GM23338 (cell line): ENCODE results near the gene CCL17. TPM values are rescaled to one million over a fixed set of nuclear protein-coding genes. Genes with fewer than 3 reads are reported as not detected.

Experiments used
- ATAC-seq: fragments of 200-7000 bp; cut with Tn5 transposase; 3 replicates; pipeline ENCODE4 v1.9.1; 2020
- DNase-seq: peaks from one replicate; pipeline ENCODE4 v3.0.0-alpha.2; 2015; ENCODE audit warnings: low spot score
- H2AFZ ChIP-seq: fragments of 200-600 bp; sonication (generic); 2 replicates; pipeline ENCODE4 v1.8.0; 2016; ENCODE audit warnings: antibody characterized with exemption, mild to moderate bottlenecking, moderate library complexity
- H3F3A ChIP-seq: fragments of 200-600 bp; sonication (generic); replicated peaks from 2 replicates; pipeline ENCODE4 v1.8.0; 2017; ENCODE audit warnings: antibody characterized with exemption, mixed run types, low read depth
- H3K27ac ChIP-seq: fragments of 200-600 bp; sonication (generic); 2 replicates; pipeline ENCODE4 v1.6.1; 2016; ENCODE audit warnings: low read depth
- H3K27me3 ChIP-seq: fragments of 200-600 bp; sonication (generic); 2 replicates; pipeline ENCODE4 v1.8.0; 2016; ENCODE audit warnings: mild to moderate bottlenecking, mixed run types, moderate library complexity; ENCODE audit not compliant: insufficient read depth
- H3K36me3 ChIP-seq: fragments of 200-600 bp; sonication (generic); 2 replicates; pipeline ENCODE4 v1.8.0; 2016; ENCODE audit warnings: mild to moderate bottlenecking; ENCODE audit not compliant: insufficient read depth
- H3K4me1 ChIP-seq: fragments of 200-600 bp; sonication (generic); 2 replicates; pipeline ENCODE4 v1.8.0; 2016; ENCODE audit warnings: mild to moderate bottlenecking, moderate library complexity; ENCODE audit not compliant: insufficient read depth
- H3K4me2 ChIP-seq: fragments of 200-600 bp; sonication (generic); 2 replicates; pipeline ENCODE4 v1.7.1; 2017; ENCODE audit warnings: mixed run types
- H3K4me3 ChIP-seq: fragments of 200-600 bp; sonication (generic); 2 replicates; pipeline ENCODE4 v1.6.1; 2016; ENCODE audit warnings: mixed run types
- H3K79me2 ChIP-seq: fragments of 200-600 bp; sonication (generic); replicated peaks from 2 replicates; pipeline ENCODE4 v1.8.0; 2017; ENCODE audit warnings: mild to moderate bottlenecking; ENCODE audit not compliant: insufficient read depth
- H3K9me2 ChIP-seq: fragments of 200-600 bp; sonication (generic); 2 replicates; pipeline ENCODE4 v1.8.0; 2017; ENCODE audit not compliant: insufficient read depth
- H4K20me1 ChIP-seq: fragments of 200-600 bp; sonication (generic); replicated peaks from 2 replicates; pipeline ENCODE4 v1.8.0; 2017; ENCODE audit warnings: mild to moderate bottlenecking; ENCODE audit not compliant: insufficient read depth
- H3K27ac Mint-ChIP-seq: 2 replicates; pipeline ENCODE4 v1.8.0; 2020; ENCODE audit warnings: inconsistent platforms, mild to moderate bottlenecking, moderate library complexity, mixed read lengths
- H3K27me3 Mint-ChIP-seq: 3 replicates; pipeline ENCODE4 v1.8.0; 2022; ENCODE audit warnings: low read depth, mild to moderate bottlenecking, moderate library complexity, mixed read lengths, inconsistent platforms; ENCODE audit not compliant: insufficient read depth, poor library complexity
- H3K36me3 Mint-ChIP-seq: 3 replicates; pipeline ENCODE4 v1.8.0; 2021; ENCODE audit warnings: low read depth, mild to moderate bottlenecking, inconsistent platforms, moderate library complexity, mixed read lengths
- H3K4me1 Mint-ChIP-seq: 3 replicates; pipeline ENCODE4 v1.8.0; 2020; ENCODE audit warnings: mild to moderate bottlenecking, inconsistent platforms, mixed read lengths
- H3K4me3 Mint-ChIP-seq: 3 replicates; pipeline ENCODE4 v1.8.0; 2021; ENCODE audit warnings: moderate library complexity, mild to moderate bottlenecking, inconsistent platforms, mixed read lengths
- H3K9me3 Mint-ChIP-seq: 3 replicates; pipeline ENCODE4 v1.8.0; 2020; ENCODE audit warnings: moderate library complexity, mild to moderate bottlenecking, inconsistent platforms, mixed read lengths
- CREB1 ChIP-seq: fragments of 250-450 bp; sonication (Bioruptor Pico); IDR thresholded peaks from 2 replicates; pipeline ENCODE4 v1.5.0; 2020; ENCODE audit warnings: low read depth, mild to moderate bottlenecking, moderate library complexity
- CTCF ChIP-seq, 2 experiments: fragments of 200-600 bp in 1 of 2; sonication (generic) in 1 of 2; conservative IDR thresholded peaks; 2 replicates each; pipeline versions ENCODE4 v1.5.1 to v1.6.1; 2016 to 2017; ENCODE audit warnings: antibody characterized with exemption in 2 of 2, low read depth in 2 of 2, mild to moderate bottlenecking in 2 of 2, moderate library complexity in 1 of 2
- EZH2 ChIP-seq: fragments of 200-600 bp; sonication (generic); IDR thresholded peaks from one replicate; pipeline ENCODE4 v1.8.0; 2017; ENCODE audit warnings: antibody characterized with exemption, mild to moderate bottlenecking, low read depth; ENCODE audit not compliant: unreplicated experiment
- EZH2phosphoT487 ChIP-seq: fragments of 200-600 bp; sonication (generic); IDR thresholded peaks from one replicate; pipeline ENCODE4 v1.8.1; 2018; ENCODE audit warnings: antibody characterized with exemption; ENCODE audit not compliant: unreplicated experiment
- JUNB ChIP-seq: IDR thresholded peaks from one replicate; pipeline ENCODE4 v1.6.1; 2016; ENCODE audit warnings: antibody characterized with exemption; ENCODE audit not compliant: unreplicated experiment
- NANOG ChIP-seq: IDR thresholded peaks from 2 replicates; pipeline ENCODE4 v1.6.1; 2016; ENCODE audit warnings: antibody characterized with exemption, borderline replicate concordance
- POLR2AphosphoS5 ChIP-seq: IDR thresholded peaks from 2 replicates; pipeline ENCODE4 v1.6.1; 2016; ENCODE audit warnings: antibody characterized with exemption, low read depth
- ZNF462 ChIP-seq: fragments of 250-450 bp; sonication (Bioruptor Pico); IDR thresholded peaks from 2 replicates; pipeline ENCODE4 v1.5.0; 2020; ENCODE audit warnings: mild to moderate bottlenecking, moderate library complexity
- polyA plus RNA-seq: library from polyadenylated mRNA; unstranded; fragments of >200 nt; fragmentation: Nextera tagmentation; extraction: Ambion mirVana; gene quantifications from 2 replicates; pipeline ENCODE4 v1.2.1, GENCODE V29; 2016
- total RNA-seq: library from RNA; depleted of rRNA; stranded (reverse); fragments of >200 nt; shearing (Covaris generic); gene quantifications from 2 replicates; pipeline ENCODE4 v1.2.3, GENCODE V29; 2014
- TF ChIP-seq, protein P1 (sequence below): IDR thresholded peaks from one replicate; pipeline ENCODE4 v1.6.1; 2018; ENCODE audit warnings: antibody characterized with exemption; ENCODE audit not compliant: unreplicated experiment

The CCL17 gene
- total and polyA plus RNA-seq, 2 experiments from 2014 or later: not detected

DNA sequence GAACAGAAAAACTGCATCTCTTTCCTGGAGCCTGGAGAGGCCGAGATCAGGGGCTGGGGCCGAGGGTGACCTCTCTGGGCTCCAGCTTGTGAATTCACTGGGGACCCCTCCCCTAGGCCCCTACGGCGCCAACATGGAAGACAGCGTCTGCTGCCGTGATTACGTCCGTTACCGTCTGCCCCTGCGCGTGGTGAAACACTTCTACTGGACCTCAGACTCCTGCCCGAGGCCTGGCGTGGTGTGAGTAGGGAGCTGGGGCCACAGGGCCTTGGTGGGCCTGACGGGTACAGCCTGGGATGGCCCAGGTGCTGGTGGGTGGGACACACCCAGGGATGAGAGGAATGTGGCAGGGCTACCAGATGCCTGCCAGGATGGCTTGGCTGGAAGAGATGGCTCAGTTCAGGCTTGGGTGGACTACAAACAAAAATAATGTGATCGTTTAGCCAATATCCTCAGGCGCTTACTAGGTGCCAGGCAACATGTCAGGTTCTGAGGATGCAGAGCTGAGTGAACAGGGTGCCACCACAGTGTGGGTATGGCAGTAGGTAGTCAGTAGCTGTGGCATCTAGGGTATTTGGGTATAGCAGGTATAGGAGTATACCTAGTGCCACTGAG, 44.1 kb upstream of the CCL17 start (continued):
- TF ChIP-seq ZNF462 (CRISPR knock-in tag) (no peak), POLR2AphosphoS5 (no peak), CREB1 (no peak), JUNB (no peak), NANOG (no peak)
- TF ChIP-seq, protein P1, sequence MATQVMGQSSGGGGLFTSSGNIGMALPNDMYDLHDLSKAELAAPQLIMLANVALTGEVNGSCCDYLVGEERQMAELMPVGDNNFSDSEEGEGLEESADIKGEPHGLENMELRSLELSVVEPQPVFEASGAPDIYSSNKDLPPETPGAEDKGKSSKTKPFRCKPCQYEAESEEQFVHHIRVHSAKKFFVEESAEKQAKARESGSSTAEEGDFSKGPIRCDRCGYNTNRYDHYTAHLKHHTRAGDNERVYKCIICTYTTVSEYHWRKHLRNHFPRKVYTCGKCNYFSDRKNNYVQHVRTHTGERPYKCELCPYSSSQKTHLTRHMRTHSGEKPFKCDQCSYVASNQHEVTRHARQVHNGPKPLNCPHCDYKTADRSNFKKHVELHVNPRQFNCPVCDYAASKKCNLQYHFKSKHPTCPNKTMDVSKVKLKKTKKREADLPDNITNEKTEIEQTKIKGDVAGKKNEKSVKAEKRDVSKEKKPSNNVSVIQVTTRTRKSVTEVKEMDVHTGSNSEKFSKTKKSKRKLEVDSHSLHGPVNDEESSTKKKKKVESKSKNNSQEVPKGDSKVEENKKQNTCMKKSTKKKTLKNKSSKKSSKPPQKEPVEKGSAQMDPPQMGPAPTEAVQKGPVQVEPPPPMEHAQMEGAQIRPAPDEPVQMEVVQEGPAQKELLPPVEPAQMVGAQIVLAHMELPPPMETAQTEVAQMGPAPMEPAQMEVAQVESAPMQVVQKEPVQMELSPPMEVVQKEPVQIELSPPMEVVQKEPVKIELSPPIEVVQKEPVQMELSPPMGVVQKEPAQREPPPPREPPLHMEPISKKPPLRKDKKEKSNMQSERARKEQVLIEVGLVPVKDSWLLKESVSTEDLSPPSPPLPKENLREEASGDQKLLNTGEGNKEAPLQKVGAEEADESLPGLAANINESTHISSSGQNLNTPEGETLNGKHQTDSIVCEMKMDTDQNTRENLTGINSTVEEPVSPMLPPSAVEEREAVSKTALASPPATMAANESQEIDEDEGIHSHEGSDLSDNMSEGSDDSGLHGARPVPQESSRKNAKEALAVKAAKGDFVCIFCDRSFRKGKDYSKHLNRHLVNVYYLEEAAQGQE: no peak

GRCh38 chr16:57361404-57361803, 43.2 kb upstream of the CCL17 start:
- DNase-seq (no peak), ATAC-seq (no peak)
- H3K9me3 Mint-ChIP-seq: no peaks in the 10 kb centered on the region
- H3K4me1 Mint-ChIP-seq: peaks cover 6% of the 10 kb centered on the region; the same call in 1 of the 3 replicates
- no peaks in the 10 kb centered on the region for H3K36me3 ChIP-seq
- peaks cover 14% of the 10 kb centered on the region for H3K27me3 Mint-ChIP-seq
- no peak overlapping the region for H3K4me2 ChIP-seq
- H3K9me2 ChIP-seq: no peaks in the 10 kb centered on the region
- H2AFZ ChIP-seq: no peak overlapping the region
- H3K27ac ChIP-seq: no peak overlapping the region
- no peaks in the 10 kb centered on the region for H3K27me3 ChIP-seq
- H4K20me1 ChIP-seq: no peaks in the 10 kb centered on the region
- H3K79me2 ChIP-seq: no peaks in the 10 kb centered on the region
- H3K36me3 Mint-ChIP-seq: no peaks in the 10 kb centered on the region
- no peak overlapping the region for H3K27ac Mint-ChIP-seq
- no peak overlapping the region for H3K4me3 ChIP-seq
- H3F3A ChIP-seq: no peaks in the 10 kb centered on the region
- H3K4me1 ChIP-seq: no peaks in the 10 kb centered on the region
- H3K4me3 Mint-ChIP-seq: no peak overlapping the region
- TF ChIP-seq EZH2phosphoT487 (no peak), CREB1 (no peak), JUNB (no peak), CTCF (conservative IDR thresholded peaks at IDR 0.05; ENCODE audit: low read depth in 2 of 2) (no peak), EZH2 (no peak), NANOG (no peak)
- TF ChIP-seq, protein P1: no peak
